GM18907 (cell line): ENCODE measurements around the gene PIGL.

Source experiments
- ATAC-seq: cut with Tn5 transposase; IDR thresholded peaks from one replicate; pipeline ENCODE4 v1.9.1; 2021; ENCODE audit warnings: mild to moderate bottlenecking, moderate library complexity; ENCODE audit not compliant: unreplicated experiment

PIGL gene

DNA sequence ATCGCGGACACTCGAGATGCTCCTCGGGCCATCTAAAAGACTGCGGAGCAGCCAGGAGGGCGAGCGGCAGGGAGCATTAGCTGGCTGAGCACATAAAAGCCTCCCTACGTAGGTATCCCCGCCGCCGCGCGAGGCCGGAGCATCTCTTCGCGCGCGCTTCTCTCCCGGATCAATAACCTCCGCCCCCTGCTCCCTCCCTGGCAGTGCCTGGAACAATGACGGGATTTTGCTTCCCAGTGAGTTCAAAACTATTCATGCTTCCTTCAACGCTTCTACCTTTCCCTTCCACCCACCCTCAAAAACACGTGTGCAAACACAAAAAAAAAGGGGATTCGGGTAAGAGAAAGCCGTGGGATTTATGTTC lies 135.3 kb downstream of the PIGL start:
- no peak for ATAC-seq

DNA sequence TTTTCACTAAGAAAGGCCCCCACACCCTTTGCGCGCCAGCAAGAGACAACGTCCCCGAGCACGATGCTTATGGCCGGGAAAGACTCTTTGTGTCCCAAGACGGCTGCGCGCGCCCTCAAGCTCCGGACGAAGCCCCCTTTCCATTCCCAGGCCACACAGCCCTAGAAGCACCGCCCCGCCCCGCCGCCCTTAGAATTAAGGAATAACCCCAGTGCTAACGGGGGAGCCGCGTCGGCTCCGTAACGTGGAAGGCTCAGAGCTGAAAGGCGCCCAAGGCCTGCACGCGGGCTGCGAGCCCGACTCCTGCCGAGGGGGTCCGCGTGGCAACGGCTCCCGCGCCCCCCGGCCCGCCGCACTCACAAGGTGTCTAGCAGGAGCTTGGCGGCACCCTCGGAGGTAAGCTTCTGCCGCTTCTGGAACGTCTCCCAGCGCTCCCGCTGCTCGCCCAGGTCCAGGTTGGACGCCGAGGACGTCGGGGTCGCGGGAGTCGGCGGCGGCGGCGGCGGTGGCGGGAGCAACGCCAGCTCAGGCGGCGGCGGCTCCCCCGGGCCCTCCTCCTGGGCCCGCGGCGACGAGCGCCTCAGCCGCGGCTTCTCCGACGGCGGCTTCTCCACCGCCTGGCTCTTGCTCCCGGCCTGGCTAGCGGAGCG lies 135.8 kb downstream of the PIGL start:
- peak; percentile 41 for ATAC-seq

DNA sequence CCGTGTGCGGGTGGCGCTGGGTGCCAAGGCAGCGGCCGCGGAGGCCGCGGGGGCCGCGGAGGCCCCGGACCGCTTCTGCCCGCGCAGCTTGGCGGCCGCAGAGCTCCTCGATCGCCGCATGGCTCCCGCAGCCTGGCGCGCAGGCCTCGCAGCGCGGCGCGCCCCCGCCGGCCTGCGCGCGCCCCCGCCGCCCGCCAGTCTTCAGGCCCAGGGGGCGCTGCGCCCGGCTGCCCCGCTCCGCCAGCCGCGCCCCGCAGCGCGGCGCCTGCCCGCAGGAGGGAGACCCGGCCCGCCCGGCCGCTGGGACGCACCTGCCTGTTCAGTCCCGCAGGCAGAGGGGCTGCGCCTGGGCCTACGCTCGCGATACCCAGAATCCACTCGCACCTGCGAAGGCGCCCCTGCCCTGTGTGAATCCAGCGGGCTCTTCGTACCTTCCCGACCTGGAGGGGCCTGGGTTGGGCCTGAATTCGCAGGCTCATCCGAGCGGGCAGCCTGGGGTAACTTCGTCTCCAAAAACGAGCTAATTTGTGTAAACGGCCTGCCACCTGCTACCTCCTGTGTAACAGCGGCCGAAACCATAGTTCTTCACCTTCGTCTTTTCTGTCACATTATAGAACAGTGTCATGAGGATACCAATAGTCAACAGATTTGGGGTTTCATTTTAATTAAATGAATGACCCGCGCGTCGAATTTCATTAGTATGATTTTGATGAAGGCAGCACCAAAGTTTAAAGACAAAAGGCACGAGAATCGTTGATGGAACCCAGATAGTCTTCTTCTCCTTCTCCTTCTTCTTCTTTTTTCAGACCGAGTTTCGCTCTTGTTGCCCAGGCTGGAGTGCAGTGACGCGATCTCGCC lies 136.5 kb downstream of the PIGL start, which contains the start of gene CENPV:
Gene CENPV, minus strand, starts transcription at position 153 of the 858 bp plus-strand sequence. Its CDS starts 33 bp downstream, at position 120.
- peak; percentile 63 for ATAC-seq

DNA sequence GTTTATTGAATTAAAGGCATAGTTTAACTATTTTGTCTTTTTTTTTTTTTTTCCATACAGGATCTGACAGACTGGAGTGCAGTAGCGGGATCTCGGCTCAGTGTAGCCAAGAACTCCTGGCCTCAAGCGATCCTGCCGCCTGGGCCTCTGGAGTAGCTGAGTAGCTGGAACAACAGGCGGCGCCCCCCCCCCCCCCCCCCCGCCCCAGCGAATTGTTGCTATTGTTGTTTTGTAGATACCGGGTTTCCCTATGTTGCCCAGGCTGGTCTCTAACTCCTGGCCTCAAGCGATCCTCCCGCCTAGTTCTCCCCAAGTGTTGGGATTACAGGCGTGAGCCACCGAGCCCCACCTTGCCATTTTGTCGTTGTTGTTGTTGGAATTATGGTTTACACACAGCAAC lies 137.6 kb downstream of the PIGL start:
- no peak for ATAC-seq

DNA sequence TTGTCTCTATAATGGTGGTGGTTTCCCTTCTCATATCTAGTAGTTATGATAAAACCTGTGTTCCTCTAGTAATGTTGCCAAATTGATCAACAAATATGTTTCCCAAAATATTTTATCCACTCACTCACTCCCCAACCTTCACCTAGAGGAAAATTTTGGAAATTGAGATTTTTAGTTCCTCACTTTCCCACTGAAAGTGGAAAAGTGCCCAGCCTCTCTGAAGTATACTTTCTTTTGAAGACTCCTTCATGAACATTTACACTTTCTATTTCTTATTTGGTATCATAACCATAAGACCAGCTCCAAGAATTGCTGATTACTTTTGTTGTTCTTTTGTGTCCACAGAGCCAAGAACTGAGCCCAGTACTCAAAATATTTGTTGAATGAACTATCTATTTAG lies 141.4 kb downstream of the PIGL start:
- no peak for ATAC-seq

DNA sequence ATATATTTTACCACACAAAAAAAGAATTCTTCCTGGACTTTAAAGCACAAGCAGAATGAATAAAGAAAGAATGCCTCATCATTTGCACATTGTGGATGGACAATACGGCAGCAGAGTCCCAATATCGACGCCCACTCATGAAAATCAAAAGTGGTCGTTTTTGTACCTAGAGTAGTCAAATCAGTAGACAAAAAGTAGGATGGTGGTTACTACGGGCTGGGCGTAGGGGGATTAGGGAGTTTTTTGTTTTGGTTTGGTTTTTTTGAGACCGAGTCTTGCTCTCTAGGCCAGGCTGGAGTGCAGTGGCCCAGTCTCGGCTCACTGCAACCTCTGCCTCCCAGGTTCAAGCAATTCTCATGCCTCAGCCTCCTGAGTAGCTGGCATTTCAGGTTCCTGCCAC lies 144.9 kb downstream of the PIGL start:
- no peak for ATAC-seq

DNA sequence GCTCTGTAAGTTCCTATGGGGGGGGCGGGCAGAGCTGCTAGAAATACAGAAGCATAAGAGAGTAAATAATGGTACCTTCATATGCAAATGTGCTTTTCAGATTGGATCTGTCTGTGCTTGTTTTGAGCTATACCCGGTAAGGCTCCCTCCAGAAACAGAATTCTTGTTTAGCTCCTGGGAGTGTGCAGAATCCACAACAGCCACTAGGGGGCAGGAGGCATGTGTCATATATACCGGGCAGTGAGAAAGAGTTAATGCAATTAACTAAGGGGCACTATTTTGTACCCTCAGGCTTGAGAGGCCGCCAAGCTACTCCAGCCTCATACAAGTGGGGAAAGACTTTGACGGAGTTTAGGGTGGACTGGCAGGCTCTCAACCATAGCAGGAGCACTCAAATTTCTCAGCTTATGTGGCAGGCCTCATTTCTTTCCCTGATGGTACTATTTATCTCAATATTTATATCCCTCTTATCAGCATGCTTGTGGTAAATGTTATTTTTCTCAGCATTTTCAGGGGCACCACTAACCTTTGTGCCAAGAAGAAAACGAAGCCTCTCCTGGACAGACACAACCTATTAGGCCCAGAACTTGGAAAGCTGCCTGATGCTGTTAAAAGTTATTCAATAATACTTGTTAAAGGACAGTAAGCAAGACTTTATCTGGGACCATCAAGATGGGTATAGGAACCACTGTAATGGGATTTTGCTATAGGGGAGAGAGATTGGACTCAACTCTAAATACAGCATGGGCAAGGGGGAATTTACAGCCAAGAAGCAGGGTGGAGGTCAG lies 146.9 kb downstream of the PIGL start:
- ATAC-seq, result peak; percentile 89

DNA sequence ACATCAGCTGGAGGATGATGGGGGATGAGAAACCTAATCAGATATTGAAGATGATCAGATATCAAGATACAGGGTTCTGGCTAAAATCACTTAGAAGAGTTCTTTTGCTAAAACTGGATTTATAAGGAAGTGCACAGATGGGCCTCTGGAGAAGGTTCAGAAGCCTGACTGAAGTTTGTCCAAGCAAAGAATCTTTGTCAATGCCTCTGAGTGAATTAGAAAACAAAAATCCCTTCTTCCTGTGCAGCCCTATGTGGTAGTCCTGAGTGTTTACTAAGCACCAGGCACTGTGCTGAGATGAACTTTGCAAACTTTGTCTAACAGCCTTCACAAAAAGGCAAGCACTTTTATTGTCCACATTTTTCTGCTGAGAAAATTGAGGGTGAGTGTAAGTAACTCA lies 147.6 kb downstream of the PIGL start:
- no peak for ATAC-seq

DNA sequence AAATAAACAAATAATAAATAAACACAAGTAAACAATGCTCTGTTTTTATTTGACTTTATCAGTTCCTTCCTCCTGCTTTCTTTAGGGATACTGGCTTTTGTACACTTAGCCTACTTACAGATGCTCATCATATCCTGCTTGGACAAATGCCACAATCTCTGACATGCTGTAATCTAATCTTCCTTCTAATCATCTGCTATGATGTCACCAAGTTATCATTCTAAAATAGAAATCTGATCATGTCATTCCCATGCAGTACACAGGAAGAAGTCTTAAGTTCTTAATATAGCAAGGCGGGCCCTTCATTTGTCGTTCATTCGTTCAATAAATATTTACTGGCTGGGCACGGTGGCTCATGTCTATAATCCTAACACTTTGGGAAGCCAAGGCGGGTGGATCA lies 154.7 kb downstream of the PIGL start:
- no peak for ATAC-seq

DNA sequence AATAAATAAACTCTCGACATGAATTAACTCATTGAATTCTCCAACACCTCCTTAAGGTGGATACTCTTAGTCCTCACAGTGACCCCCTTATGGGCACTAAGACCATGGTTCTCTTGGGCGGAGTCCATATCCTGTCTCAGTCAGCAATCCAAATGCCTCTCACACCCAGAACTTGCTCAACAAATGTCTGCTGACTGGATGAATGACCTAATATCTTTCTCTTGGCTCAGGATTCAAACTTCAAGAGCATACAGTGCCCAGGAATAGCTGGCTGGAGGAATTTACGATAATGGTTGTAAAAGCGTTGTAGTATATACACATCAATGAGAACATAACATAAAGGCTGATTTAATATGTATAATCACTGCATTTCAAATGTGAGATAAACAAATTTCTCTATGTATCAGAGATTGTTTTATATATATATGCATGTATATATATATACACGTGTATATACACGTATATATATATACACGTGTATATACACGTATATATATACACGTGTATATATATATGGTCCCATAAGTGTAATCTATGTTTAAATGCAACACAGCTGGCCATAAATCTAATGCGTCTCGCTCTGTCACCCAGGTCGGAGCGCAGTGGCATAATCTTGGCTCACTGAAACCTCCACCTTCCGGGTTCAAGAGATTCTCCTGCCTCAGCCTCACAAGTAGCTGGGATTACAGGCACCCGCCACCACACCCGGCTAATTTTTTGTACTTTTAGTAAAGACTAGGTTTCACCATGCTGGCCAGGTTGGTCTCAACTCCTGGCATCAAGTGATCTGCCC lies 157.3 kb downstream of the PIGL start:
- ATAC-seq, result no peak
